ENCODE results near the gene TRIM62. TPM values are rescaled to one million over a fixed set of nuclear protein-coding genes. Genes with fewer than 3 reads are reported as not detected.
A peak's percentile ranks its signal among the peaks of the same experiment; 100 is the strongest.
"Not testable (repeated sequence)": the region's sequence is repeated elsewhere in the genome, so short reads cannot be mapped to it uniquely, and the experiment has no call there.

The TRIM62 gene
- total RNA-seq, 6 experiments from 2014 or later, result 1.1 to 2.4 (median 1.7) TPM

DNA sequence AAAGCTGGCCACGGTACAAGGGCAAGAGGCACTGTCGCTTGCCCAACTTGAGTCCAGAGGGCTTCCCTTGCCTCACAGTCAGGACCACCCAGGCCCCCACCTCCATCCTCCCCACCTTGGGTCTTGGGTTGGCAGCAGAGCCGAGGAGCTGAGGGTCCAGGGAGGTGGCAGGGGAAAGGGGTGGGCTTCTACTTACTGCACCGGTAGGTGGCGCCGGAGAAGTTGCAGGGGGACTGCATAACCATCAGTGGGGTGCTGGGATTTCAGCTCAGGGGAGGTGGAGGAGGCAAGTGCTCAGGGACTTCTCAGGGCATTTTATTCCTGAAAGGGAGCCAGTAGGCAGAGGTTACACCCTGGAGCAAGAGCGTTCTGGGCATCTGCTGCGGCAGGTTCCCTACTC lies 44.0 kb downstream of the TRIM62 start:
- intact Hi-C loops (cut with DNase I), result no loop called here
- TF ChIP-seq POLR2A (IDR thresholded peaks at IDR 0.05), result no peak
- TF ChIP-seq, protein P1, sequence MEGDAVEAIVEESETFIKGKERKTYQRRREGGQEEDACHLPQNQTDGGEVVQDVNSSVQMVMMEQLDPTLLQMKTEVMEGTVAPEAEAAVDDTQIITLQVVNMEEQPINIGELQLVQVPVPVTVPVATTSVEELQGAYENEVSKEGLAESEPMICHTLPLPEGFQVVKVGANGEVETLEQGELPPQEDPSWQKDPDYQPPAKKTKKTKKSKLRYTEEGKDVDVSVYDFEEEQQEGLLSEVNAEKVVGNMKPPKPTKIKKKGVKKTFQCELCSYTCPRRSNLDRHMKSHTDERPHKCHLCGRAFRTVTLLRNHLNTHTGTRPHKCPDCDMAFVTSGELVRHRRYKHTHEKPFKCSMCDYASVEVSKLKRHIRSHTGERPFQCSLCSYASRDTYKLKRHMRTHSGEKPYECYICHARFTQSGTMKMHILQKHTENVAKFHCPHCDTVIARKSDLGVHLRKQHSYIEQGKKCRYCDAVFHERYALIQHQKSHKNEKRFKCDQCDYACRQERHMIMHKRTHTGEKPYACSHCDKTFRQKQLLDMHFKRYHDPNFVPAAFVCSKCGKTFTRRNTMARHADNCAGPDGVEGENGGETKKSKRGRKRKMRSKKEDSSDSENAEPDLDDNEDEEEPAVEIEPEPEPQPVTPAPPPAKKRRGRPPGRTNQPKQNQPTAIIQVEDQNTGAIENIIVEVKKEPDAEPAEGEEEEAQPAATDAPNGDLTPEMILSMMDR (IDR thresholded peaks at IDR 0.05), result peak; percentile 15 to 42 (median 38)
- DNase-seq (no peak), ATAC-seq (peak in 1 of 4 donors; percentile 26)
- Histone ChIP-seq H3K36me3 (no peaks in the 10 kb centered on the region), H3K4me1 (no peaks in the 10 kb centered on the region), H3K9me3 (no peaks in the 10 kb centered on the region), H3K27ac (no peak overlapping the region), H3K27me3 (no peaks in the 10 kb centered on the region), H3K4me3 (no peak overlapping the region)
- WGBS (ENCODE audit: insufficient coverage, low coverage, low lambda C conversion rate, missing lambda C conversion rate), result 47% methylated on average over 6 of the region's 8 CpGs

DNA sequence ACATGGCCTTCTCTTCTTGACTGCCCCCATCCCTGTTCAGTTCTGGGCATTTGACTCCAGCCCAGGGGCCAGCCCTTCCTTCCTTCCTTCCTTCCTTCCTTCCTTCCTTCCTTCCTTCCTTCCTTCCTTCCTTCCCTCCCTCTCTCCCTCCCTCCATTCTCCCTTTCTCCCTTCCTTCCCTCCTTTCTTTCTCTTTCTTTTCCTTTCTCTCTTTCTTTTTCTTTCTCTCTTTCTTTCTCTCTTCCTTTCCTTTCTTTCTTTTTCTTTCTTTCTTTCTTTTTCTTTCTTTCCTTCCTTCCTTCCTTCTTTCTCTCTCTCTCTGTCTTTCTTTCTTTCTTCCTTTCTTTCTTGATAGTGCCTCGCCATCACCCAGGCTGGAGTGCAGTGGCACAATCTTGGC lies 45.8 kb downstream of the TRIM62 start:
- H3K36me3 ChIP-seq; H3K27ac ChIP-seq; H3K4me1 ChIP-seq; H3K27me3 ChIP-seq; DNase-seq; ATAC-seq; H3K4me3 ChIP-seq; intact Hi-C loops (cut with DNase I); H3K9me3 ChIP-seq: not testable (repeated sequence)
- 100% methylated on average over 1 of the region's 1 CpG for WGBS (ENCODE audit: insufficient coverage, low coverage, low lambda C conversion rate, missing lambda C conversion rate)

- H3K36me3 ChIP-seq, result no peaks in the 10 kb centered on the region
- WGBS (ENCODE audit: insufficient coverage, low coverage, low lambda C conversion rate, missing lambda C conversion rate), result 54% methylated on average over 5 of the region's 10 CpGs
Observed at GRCh38 chr1:33133478-33134105, 48.3 kb downstream of the TRIM62 start.

DNA sequence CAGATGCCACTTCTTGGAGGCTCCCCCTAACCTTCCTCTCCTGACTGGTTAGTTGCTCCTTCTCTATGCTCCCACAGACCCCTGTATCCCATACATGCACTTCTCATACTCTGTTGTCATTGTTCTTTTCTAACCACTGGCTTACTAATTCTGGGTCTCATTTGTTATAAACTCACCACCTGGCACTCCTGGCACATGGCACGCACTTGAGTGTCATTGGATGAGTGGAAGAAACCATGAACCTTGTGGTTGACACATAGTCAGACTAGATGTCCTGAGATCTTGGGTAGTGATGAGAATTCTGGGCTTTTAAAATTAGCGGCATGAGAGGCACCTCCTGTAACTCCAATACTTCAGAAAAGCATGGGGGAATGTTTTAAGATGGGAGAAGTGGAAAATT lies 49.3 kb downstream of the TRIM62 start:
- 100% methylated on average over 2 of the region's 2 CpGs for WGBS (ENCODE audit: insufficient coverage, low coverage, low lambda C conversion rate, missing lambda C conversion rate)
- ATAC-seq, result no peak
- intact Hi-C loops (cut with DNase I), result no loop called here
- TF ChIP-seq POLR2A (IDR thresholded peaks at IDR 0.05), result no peak
- TF ChIP-seq, protein P1 (IDR thresholded peaks at IDR 0.05), result no peak
- Histone ChIP-seq H3K27me3 (no peaks in the 10 kb centered on the region), H3K36me3 (no peaks in the 10 kb centered on the region), H3K4me1 (peaks cover 0 to 7% (median 0%) of the 10 kb centered on the region in 4 donors), H3K27ac (no peak overlapping the region), H3K4me3 (no peak overlapping the region), H3K9me3 (no peaks in the 10 kb centered on the region)
- no peak for DNase-seq

More at GRCh38 chr1:33133478-33134105, 48.3 kb downstream of the TRIM62 start:
- no peaks in the 10 kb centered on the region for H3K9me3 ChIP-seq
- intact Hi-C loops (cut with DNase I), result no loop called here
- H3K4me3 ChIP-seq, result no peak overlapping the region
- peaks cover 0 to 1% (median 0%) of the 10 kb centered on the region in 4 donors for H3K4me1 ChIP-seq
- ATAC-seq (no peak), DNase-seq (no peak)
- TF ChIP-seq, protein P1 (IDR thresholded peaks at IDR 0.05), result no peak
- no peak for TF ChIP-seq POLR2A (IDR thresholded peaks at IDR 0.05)
- H3K27ac ChIP-seq, result no peak overlapping the region
- no peaks in the 10 kb centered on the region for H3K27me3 ChIP-seq

- H3K4me1 ChIP-seq, result peaks cover 0 to 12% (median 0%) of the 10 kb centered on the region in 4 donors
- no peak overlapping the region for H3K4me3 ChIP-seq
- H3K36me3 ChIP-seq, result no peaks in the 10 kb centered on the region
- 68% methylated on average over 2 of the region's 2 CpGs for WGBS (ENCODE audit: insufficient coverage, low coverage, low lambda C conversion rate, missing lambda C conversion rate)
- no peak overlapping the region for H3K27ac ChIP-seq
- TF ChIP-seq, protein P1 (IDR thresholded peaks at IDR 0.05), result no peak
- TF ChIP-seq POLR2A (IDR thresholded peaks at IDR 0.05), result no peak
- no peaks in the 10 kb centered on the region for H3K27me3 ChIP-seq
- intact Hi-C loops (cut with DNase I), result no loop called here
- ATAC-seq, result no peak
- no peak for DNase-seq
- H3K9me3 ChIP-seq, result no peaks in the 10 kb centered on the region
Observed at GRCh38 chr1:33131191-33131590, 50.7 kb downstream of the TRIM62 start.
